ENCODE data around the gene TMEM259. TPM values are rescaled to one million over a fixed set of nuclear protein-coding genes. Genes with fewer than 3 reads are reported as not detected.

TMEM259 gene
- total and polyA plus RNA-seq, 2 of the 8 experiments (the other 6 are each of a cell fraction or from before 2014, with no cell fraction given) = 140 to 243 TPM

- Histone ChIP-seq H3K36me3 (ENCODE audit: control insufficient read depth in 2 of 4, insufficient read depth in 4 of 4, low read length in 3 of 4) (peaks cover 7 to 39% (median 22%) of the 10 kb centered on the region in 4 experiments; a peak in 6 of 8 replicates), H2AK5ac (ENCODE audit: low read depth, low read length) (no peak overlapping the region), H4K5ac (ENCODE audit: insufficient read length, low read depth, low read length) (no peak overlapping the region), H2AFZ (ENCODE audit: low read length) (no peak overlapping the region), H3K23ac (ENCODE audit: insufficient read length) (no peak overlapping the region), H3K4me3 (ENCODE audit: extremely low read depth in 1 of 4, insufficient read depth in 2 of 4, low read depth in 3 of 4, low read length in 4 of 4) (no peak overlapping the region), H4K20me1 (replicated peaks in 1 of 2; ENCODE audit: control insufficient read depth in 1 of 2, insufficient read depth in 2 of 2, low read length in 2 of 2) (peaks cover 9 to 23% of the 10 kb centered on the region in 2 experiments), H3K23me2 (ENCODE audit: low read depth, low read length) (no peaks in the 10 kb centered on the region), H3K4me2 (ENCODE audit: insufficient read depth in 1 of 2, low read depth in 2 of 2, low read length in 2 of 2) (no peak overlapping the region), H3K79me1 (ENCODE audit: low read depth, low read length) (peaks cover 2% of the 10 kb centered on the region; the same call in 1 of the 2 replicates), H2BK120ac (replicated peaks; ENCODE audit: low read depth, low read length) (no peak overlapping the region), H4K8ac (ENCODE audit: extremely low read depth, insufficient read depth, low read length) (no peak overlapping the region), H3K27ac (ENCODE audit: low read depth, low read length) (no peak overlapping the region), H3K18ac (ENCODE audit: extremely low read depth, low read length) (no peak overlapping the region), H2BK5ac (ENCODE audit: low read depth, low read length) (no peak overlapping the region), H3K27me3 (replicated peaks in 1 of 4; ENCODE audit: control insufficient read depth in 3 of 4, extremely low read depth in 1 of 4, insufficient read depth in 3 of 4, low read length in 3 of 4) (no peaks in the 10 kb centered on the region), H3K56ac (replicated peaks; ENCODE audit: insufficient read length, low read depth, low read length) (no peak overlapping the region), H2BK15ac (ENCODE audit: low read length) (no peak overlapping the region), H4K91ac (replicated peaks; ENCODE audit: insufficient read length, low read length) (no peak overlapping the region), H2BK20ac (ENCODE audit: low read length) (no peak overlapping the region), H3K4me1 (replicated peaks in 1 of 4; ENCODE audit: control insufficient read depth in 3 of 4, insufficient read depth in 4 of 4, low read length in 3 of 4) (peaks cover 0 to under 1% (median under 1%) of the 10 kb centered on the region in 4 experiments; a peak in 2 of 7 replicates), H3K9me3 (ENCODE audit: insufficient read depth in 2 of 2, low read depth in 1 of 2, low read length in 1 of 2) (no peaks in the 10 kb centered on the region), H3K9ac (replicated peaks in 1 of 4; ENCODE audit: extremely low read depth in 1 of 4, low read depth in 3 of 4, low read length in 3 of 4) (no peak overlapping the region), H3K14ac (ENCODE audit: insufficient read length) (no peak overlapping the region), H2BK12ac (ENCODE audit: low read depth, low read length) (no peak overlapping the region), H3K4ac (replicated peaks; ENCODE audit: insufficient read length, low read depth, low read length) (no peak overlapping the region), H3K79me2 (ENCODE audit: control insufficient read depth in 1 of 2, insufficient read depth in 2 of 2, low read length in 2 of 2) (0 out of 4 replicates have a peak, but pooled peaks cover 0 to 6% of the 10 kb centered on the region in 2 experiments)
- TF ChIP-seq SUZ12 (IDR thresholded peaks at IDR 0.05; ENCODE audit: low read length) (no peak), SIRT6 (IDR thresholded peaks at IDR 0.05; ENCODE audit: low read length) (no peak)
- POLR2A ChIA-PET (ENCODE audit: partially characterized antibody) = interaction anchor here (0.9 to 1.5 kb wide), 6 partner anchors 9 to 278 kb away, joined by 3 to 9 read pairs (median 4); partner anchors contain the start of genes CIRBP and CNN2
- 96% methylated on average over 23 of the region's 23 CpGs; no CpG with 5 or more reads in 1 of the 2 experiments for WGBS, 2 experiments (ENCODE audit: extremely low coverage in 1 of 2, insufficient coverage in 1 of 2, insufficient read length in 1 of 2, insufficient replicate concordance in 2 of 2, low coverage in 1 of 2, low lambda C conversion rate in 2 of 2, missing lambda C conversion rate in 1 of 2)
- DNase-seq (ENCODE audit: low read depth in 1 of 2, low spot score in 2 of 2) (no peak), FAIRE-seq (no peak)
- CTCF ChIA-PET (ENCODE audit: partially characterized antibody) = interaction anchor here (1.2 to 2.3 kb wide), 3 partner anchors 15 to 68 kb away, joined by 3 to 5 read pairs (median 5); no protein-coding TSS in a partner anchor
Measured at GRCh38 chr19:990746-991145, 30.2 kb downstream of the TMEM259 start.

Measured in H1 (cell line).